H1 (cell line): ENCODE measurements around the gene MAB21L3. TPM values are rescaled to one million over a fixed set of nuclear protein-coding genes. Genes with fewer than 3 reads are reported as not detected.

Source experiments
- CTCF ChIA-PET: fragments of 300-600 bp; sonication (Branson Sonifier 250); formaldehyde crosslinking; loops from one replicate; lab custom pipeline; 2021; ENCODE audit not compliant: partially characterized antibody; lab: Charles Lee
- POLR2A ChIA-PET: fragments of 300-600 bp; sonication (Branson Sonifier 250); formaldehyde crosslinking; loops from one replicate; lab custom pipeline; 2021; ENCODE audit warnings: inconsistent platforms; ENCODE audit not compliant: partially characterized antibody; lab: Charles Lee
- DNase-seq, 2 experiments: peaks; one replicate each; pipeline versions ENCODE4 v3.0.0 to v3.0.0-alpha.2; 2010 to 2022; ENCODE audit warnings: low spot score in 2 of 2, low read depth in 1 of 2, mixed read lengths in 1 of 2
- FAIRE-seq: peaks from 2 replicates; lab custom pipeline; 2011; peaks lifted over from hg19 to GRCh38; lab: Jason Lieb, UNC
- H2AFZ ChIP-seq: 2 replicates; pipeline ENCODE4 v1.8.1; 2012; ENCODE audit warnings: low read length, inconsistent platforms
- H2AK5ac ChIP-seq: 2 replicates; pipeline ENCODE4 v1.6.1; 2013; ENCODE audit warnings: low read depth, low read length
- H2BK120ac ChIP-seq: replicated peaks from 2 replicates; pipeline ENCODE3; 2013; ENCODE audit warnings: low read depth, low read length, inconsistent platforms
- H2BK12ac ChIP-seq: 2 replicates; pipeline ENCODE4 v1.6.1; 2013; ENCODE audit warnings: low read depth, low read length
- H2BK15ac ChIP-seq: 2 replicates; pipeline ENCODE4 v1.6.1; 2013; ENCODE audit warnings: low read length
- H2BK20ac ChIP-seq: 2 replicates; pipeline ENCODE4 v1.6.1; 2013; ENCODE audit warnings: low read length
- H2BK5ac ChIP-seq: 2 replicates; pipeline ENCODE4 v1.6.1; 2013; ENCODE audit warnings: low read depth, low read length
- H3K14ac ChIP-seq: 2 replicates; pipeline ENCODE4 v1.6.1; 2013; ENCODE audit warnings: inconsistent platforms; ENCODE audit not compliant: insufficient read length
- H3K18ac ChIP-seq: 2 replicates; pipeline ENCODE4 v1.6.1; 2013; ENCODE audit warnings: low read length; ENCODE audit errors: extremely low read depth
- H3K23ac ChIP-seq: 2 replicates; pipeline ENCODE4 v1.6.1; 2013; ENCODE audit warnings: inconsistent platforms; ENCODE audit not compliant: insufficient read length
- H3K23me2 ChIP-seq: 2 replicates; pipeline ENCODE4 v1.6.1; 2013; ENCODE audit warnings: low read depth, low read length
- H3K27ac ChIP-seq: 2 replicates; pipeline ENCODE4 v1.6.1; 2011; ENCODE audit warnings: low read depth, low read length, inconsistent platforms
- H3K27me3 ChIP-seq, 4 experiments: replicated peaks in 1 of 4; 1 replicate in 1 of 4; 2 replicates in 3 of 4; pipeline versions ENCODE4 v1.6.1 to v1.8.1; 2011 to 2013; ENCODE audit warnings: low read length in 3 of 4, mild to moderate bottlenecking in 3 of 4, inconsistent platforms in 2 of 4, mixed read lengths in 2 of 4, moderate library complexity in 1 of 4; ENCODE audit not compliant: control insufficient read depth in 3 of 4, insufficient read depth in 3 of 4; ENCODE audit errors: extremely low read depth in 1 of 4
- H3K36me3 ChIP-seq, 4 experiments: 2 replicates each; pipeline versions ENCODE4 v1.6.1 to v1.8.1; 2011 to 2013; ENCODE audit warnings: mild to moderate bottlenecking in 4 of 4, low read length in 3 of 4, moderate library complexity in 2 of 4, control low read depth in 1 of 4, inconsistent platforms in 1 of 4; ENCODE audit not compliant: insufficient read depth in 4 of 4, control insufficient read depth in 2 of 4
- H3K4ac ChIP-seq: replicated peaks from 2 replicates; pipeline ENCODE3; 2013; ENCODE audit warnings: low read length, low read depth, mixed read lengths, inconsistent platforms; ENCODE audit not compliant: insufficient read length
- H3K4me1 ChIP-seq, 4 experiments: replicated peaks in 1 of 4; 1 replicate in 1 of 4; 2 replicates in 3 of 4; pipeline versions ENCODE4 v1.6.1 to v1.8.1; 2011 to 2013; ENCODE audit warnings: low read length in 3 of 4, inconsistent platforms in 2 of 4, mixed read lengths in 1 of 4; ENCODE audit not compliant: insufficient read depth in 4 of 4, control insufficient read depth in 3 of 4
- H3K4me2 ChIP-seq, 2 experiments: 2 replicates each; pipeline versions ENCODE4 v1.6.1 to v1.8.1; 2011 to 2013; ENCODE audit warnings: low read depth in 2 of 2, low read length in 2 of 2, control low read depth in 1 of 2, inconsistent platforms in 1 of 2, mild to moderate bottlenecking in 1 of 2; ENCODE audit not compliant: insufficient read depth in 1 of 2
- H3K4me3 ChIP-seq, 4 experiments: fragments of 200-600, 300-600 bp in 1 of 4; sonication (generic), shearing (Covaris generic), sonication (Bioruptor Twin) in 1 of 4; 2 replicates each; pipeline versions ENCODE4 v1.5.1 to v1.8.1; 2011 to 2016; ENCODE audit warnings: low read length in 4 of 4, low read depth in 3 of 4, control low read depth in 2 of 4, inconsistent platforms in 2 of 4, mild to moderate bottlenecking in 2 of 4, mixed read lengths in 1 of 4, moderate library complexity in 1 of 4; ENCODE audit not compliant: insufficient read depth in 2 of 4; ENCODE audit errors: extremely low read depth in 1 of 4
- H3K56ac ChIP-seq: replicated peaks from 2 replicates; pipeline ENCODE3; 2013; ENCODE audit warnings: low read depth, mild to moderate bottlenecking, mixed read lengths, low read length, inconsistent platforms; ENCODE audit not compliant: insufficient read length
- H3K79me1 ChIP-seq: 2 replicates; pipeline ENCODE4 v1.6.1; 2013; ENCODE audit warnings: low read depth, low read length, control low read depth
- H3K79me2 ChIP-seq, 2 experiments: 2 replicates each; pipeline versions ENCODE4 v1.6.1 to v1.8.1; 2012 to 2013; ENCODE audit warnings: low read length in 2 of 2, mild to moderate bottlenecking in 2 of 2, inconsistent platforms in 1 of 2; ENCODE audit not compliant: insufficient read depth in 2 of 2, control insufficient read depth in 1 of 2
- H3K9ac ChIP-seq, 4 experiments: replicated peaks in 1 of 4; 1 replicate in 1 of 4; 2 replicates in 3 of 4; pipeline versions ENCODE4 v1.6.1 to v1.8.1; 2011 to 2013; ENCODE audit warnings: low read depth in 3 of 4, low read length in 3 of 4, control low read depth in 2 of 4, mild to moderate bottlenecking in 2 of 4, moderate library complexity in 2 of 4, inconsistent platforms in 1 of 4; ENCODE audit errors: extremely low read depth in 1 of 4
- H3K9me3 ChIP-seq, 2 experiments: 2 replicates each; pipeline versions ENCODE4 v1.6.1 to v1.8.1; 2012 to 2013; ENCODE audit warnings: mild to moderate bottlenecking in 2 of 2, moderate library complexity in 2 of 2, control low read depth in 1 of 2, inconsistent platforms in 1 of 2, low read depth in 1 of 2, low read length in 1 of 2, mixed read lengths in 1 of 2; ENCODE audit not compliant: insufficient read depth in 2 of 2
- H4K20me1 ChIP-seq, 2 experiments: replicated peaks in 1 of 2; 2 replicates each; pipeline versions ENCODE3 to v1.8.1; 2011 to 2013; ENCODE audit warnings: inconsistent platforms in 2 of 2, low read length in 2 of 2, mild to moderate bottlenecking in 1 of 2; ENCODE audit not compliant: insufficient read depth in 2 of 2, control insufficient read depth in 1 of 2
- H4K5ac ChIP-seq: 2 replicates; pipeline ENCODE4 v1.6.1; 2013; ENCODE audit warnings: low read length, low read depth, mixed read lengths, inconsistent platforms; ENCODE audit not compliant: insufficient read length
- H4K8ac ChIP-seq: 2 replicates; pipeline ENCODE4 v1.8.0; 2013; ENCODE audit warnings: mild to moderate bottlenecking, moderate library complexity, low read length, inconsistent platforms; ENCODE audit not compliant: insufficient read depth; ENCODE audit errors: extremely low read depth
- H4K91ac ChIP-seq: replicated peaks from 2 replicates; pipeline ENCODE3; 2013; ENCODE audit warnings: low read length, mixed read lengths, inconsistent platforms; ENCODE audit not compliant: insufficient read length
- ASH2L ChIP-seq: fragments of 200-600, 300-600 bp; sonication (generic); IDR thresholded peaks from one replicate; pipeline ENCODE4 v1.7.1; 2017; ENCODE audit warnings: low read length
- CHD1 ChIP-seq: IDR thresholded peaks from 2 replicates; pipeline ENCODE4 v1.6.1; 2012; ENCODE audit warnings: low read depth, low read length, improper control_type of control experiment
- MAFK ChIP-seq: IDR thresholded peaks from 2 replicates; pipeline ENCODE4 v1.6.1; 2012; ENCODE audit warnings: low read depth, mild to moderate bottlenecking, improper control_type of control experiment, low read length
- RAD21 ChIP-seq, 2 experiments: IDR thresholded peaks in 1 of 2; conservative IDR thresholded peaks in 1 of 2; 2 replicates each; pipeline ENCODE4 v1.6.1; 2011; ENCODE audit warnings: low read depth in 2 of 2, low read length in 2 of 2, improper control_type of control experiment in 1 of 2, inconsistent platforms in 1 of 2, mild to moderate bottlenecking in 1 of 2, moderate library complexity in 1 of 2
- ZNF274 ChIP-seq: IDR thresholded peaks from 2 replicates; pipeline ENCODE4 v1.7.0; 2012; ENCODE audit warnings: low read length, borderline replicate concordance; ENCODE audit errors: extremely low read depth
- polyA plus RNA-seq, 7 experiments: library from polyadenylated mRNA; depleted of rRNA in 3 of 7; stranded (reverse) in 5 of 7; unstranded in 2 of 7; fragments of >200 nt in 5 of 7; fragments of 200-250 nt in 2 of 7; gene quantifications; 1 replicate in 5 of 7; 2 replicates in 1 of 7; 4 replicates in 1 of 7; pipeline versions ENCODE4 v1.2.1 to v1.2.3, GENCODE V29; 2011 to 2013; ENCODE audit warnings: missing spikeins in 2 of 7, mixed read lengths in 2 of 7
- total RNA-seq: library from RNA; stranded (reverse); fragmentation: NEBNext Ultra II Directional; extraction: Animal tissue kit (Norgen Biotek cat#: 25700); gene quantifications from 2 replicates; pipeline ENCODE4 v1.2.1, GENCODE V29; 2021

Gene MAB21L3
- total and polyA plus RNA-seq, 2 of the 8 experiments (the other 6 are each of a cell fraction or from before 2014, with no cell fraction given): not detected

DNA sequence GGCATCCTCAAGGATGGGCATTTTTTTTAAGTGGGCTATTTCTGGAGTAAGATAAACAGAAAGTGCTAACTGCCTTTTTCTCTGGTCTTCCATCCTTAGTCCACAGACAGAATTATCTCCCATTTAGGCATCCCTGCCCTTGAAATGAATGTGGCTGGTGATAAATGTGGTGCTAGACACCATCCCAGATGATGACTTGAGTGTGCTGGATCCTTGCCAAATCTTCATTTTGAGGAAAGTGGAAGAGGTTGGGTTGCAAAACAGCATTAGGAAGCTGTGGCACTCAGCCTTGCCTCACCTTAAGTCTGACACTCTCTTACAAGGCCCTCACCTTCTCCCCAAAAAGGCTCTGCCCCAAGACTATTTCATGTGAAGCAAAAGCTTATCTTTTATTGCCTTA, 19.2 kb downstream of the MAB21L3 start:
- H2BK20ac ChIP-seq: no peak overlapping the region
- DNase-seq (no peak), FAIRE-seq (no peak)
- H3K4me2 ChIP-seq: no peak overlapping the region
- no peak overlapping the region for H3K9ac ChIP-seq
- no peak overlapping the region for H2AFZ ChIP-seq
- H3K14ac ChIP-seq: no peak overlapping the region
- TF ChIP-seq ZNF274: no peak
- TF ChIP-seq CHD1: no peak
- no peak for TF ChIP-seq MAFK
- TF ChIP-seq RAD21 (IDR thresholded peaks at IDR 0.05 in 1 of 2, conservative IDR thresholded peaks at IDR 0.05 in 1 of 2; ENCODE audit: low read depth in 2 of 2, low read length in 2 of 2): no peak
- no peak for TF ChIP-seq ASH2L
- no peak overlapping the region for H2BK12ac ChIP-seq
- POLR2A ChIA-PET: no interaction called here
- no peaks in the 10 kb centered on the region for H3K79me2 ChIP-seq
- H4K8ac ChIP-seq: no peak overlapping the region
- H3K27ac ChIP-seq: no peak overlapping the region
- H2BK5ac ChIP-seq: no peak overlapping the region
- H4K20me1 ChIP-seq: no peaks in the 10 kb centered on the region
- no peaks in the 10 kb centered on the region for H3K4me1 ChIP-seq
- H3K4me3 ChIP-seq: no peak overlapping the region
- no peak overlapping the region for H4K91ac ChIP-seq
- H3K56ac ChIP-seq: no peak overlapping the region
- H2BK120ac ChIP-seq: no peak overlapping the region
- H4K5ac ChIP-seq: no peak overlapping the region
- H3K36me3 ChIP-seq: no peaks in the 10 kb centered on the region
- no peak overlapping the region for H2BK15ac ChIP-seq
- no peaks in the 10 kb centered on the region for H3K79me1 ChIP-seq
- CTCF ChIA-PET: interaction anchor here (0.7 kb wide), 1 partner anchor 369 kb away, joined by 4 read pairs; no protein-coding TSS in a partner anchor
- H3K4ac ChIP-seq: no peak overlapping the region
- H3K23ac ChIP-seq: no peak overlapping the region
- no peaks in the 10 kb centered on the region; a peak in 1 of 7 replicates for H3K27me3 ChIP-seq
- no peaks in the 10 kb centered on the region for H3K9me3 ChIP-seq
- no peak overlapping the region for H3K18ac ChIP-seq
- H2AK5ac ChIP-seq: no peak overlapping the region
- no peaks in the 10 kb centered on the region; the same call in 1 of the 2 replicates for H3K23me2 ChIP-seq
